C4-2B (cell line): ENCODE results near the gene WDR82.

Experiments used
- H3K27ac ChIP-seq: fragments of 450-650 bp; 2 replicates; pipeline ENCODE4 v1.5.1; 2017
- CTCF ChIP-seq: fragments of 450-650 bp; conservative IDR thresholded peaks from 2 replicates; pipeline ENCODE4 v1.5.1; 2017; ENCODE audit warnings: mild to moderate bottlenecking
- ZFX ChIP-seq: fragments of 450-650 bp; IDR thresholded peaks from 2 replicates; pipeline ENCODE4 v1.6.1; 2017

WDR82 gene

DNA sequence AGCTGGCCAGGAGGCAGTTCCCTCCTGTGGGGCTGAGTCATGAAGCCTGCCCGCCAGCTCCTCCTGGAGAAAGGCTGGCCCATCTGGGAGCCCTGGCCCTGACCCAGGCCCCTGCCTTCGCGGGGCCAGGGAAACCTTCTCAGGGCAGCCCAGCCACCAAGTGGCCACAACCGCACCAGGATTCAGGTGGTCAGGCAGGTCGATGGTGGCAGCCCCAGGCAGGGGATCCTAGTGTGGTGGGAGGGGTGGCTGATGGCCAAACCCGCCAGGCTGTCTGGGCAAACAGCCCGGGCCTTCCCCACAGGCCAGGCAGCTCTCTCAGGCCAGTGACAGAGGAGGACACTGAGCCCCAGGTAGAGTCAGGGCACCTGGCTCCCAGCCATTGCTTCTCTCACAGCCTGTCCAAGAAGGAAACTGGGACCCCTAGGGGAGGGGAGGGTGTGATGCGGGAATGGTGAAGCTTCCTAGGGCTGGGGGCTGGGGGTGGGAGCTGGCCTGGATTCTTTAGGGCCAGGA, 40.7 kb downstream of the WDR82 start:
- H3K27ac ChIP-seq, result peak overlapping the region; percentile 91

DNA sequence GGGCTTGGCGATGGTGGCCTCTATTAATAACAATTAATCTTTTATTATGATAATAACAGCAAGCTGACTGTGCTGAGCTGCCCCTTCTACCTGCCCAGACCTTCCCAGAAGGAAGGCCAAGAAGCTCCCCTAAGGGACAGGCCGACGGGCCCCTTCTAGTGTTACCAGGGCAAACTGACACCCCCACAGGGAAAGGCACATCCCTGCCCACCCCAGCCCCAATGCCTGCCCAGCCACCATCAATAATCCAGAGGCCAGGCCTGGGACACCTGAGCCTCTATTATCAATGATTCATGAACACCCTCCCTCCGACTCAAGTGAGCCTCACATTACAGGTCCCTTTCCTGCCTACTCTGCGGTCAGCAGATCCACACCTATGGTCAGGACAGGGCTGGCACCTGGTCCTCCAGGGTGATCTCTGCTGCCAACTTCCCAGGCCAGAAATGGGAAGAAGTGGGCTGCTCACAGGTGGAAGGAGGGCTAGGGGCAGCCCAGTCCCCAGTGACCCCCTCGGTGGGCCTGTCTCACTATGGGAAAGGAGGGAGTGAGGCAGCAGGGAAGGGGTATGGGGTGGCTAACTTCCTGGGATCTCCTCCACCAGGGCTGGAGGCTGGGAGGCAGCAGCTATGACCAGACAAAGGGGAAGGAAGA, 41.3 kb downstream of the WDR82 start:
- TF ChIP-seq ZFX (no peak), CTCF (no peak)
- peak overlapping the region; percentile 91 for H3K27ac ChIP-seq

More for the DNA sequence above, 40.7 kb downstream of the WDR82 start:
- TF ChIP-seq ZFX (0 out of 2 replicates have a peak, but pooled peaks have one; percentile 19), CTCF (no peak; the same call in 1 of the 2 replicates)

GRCh38 chr3:52236424-52236886, 42.0 kb downstream of the WDR82 start:
- TF ChIP-seq CTCF (no peak), ZFX (no peak)
- H3K27ac ChIP-seq, result peak overlapping the region; percentile 91

DNA sequence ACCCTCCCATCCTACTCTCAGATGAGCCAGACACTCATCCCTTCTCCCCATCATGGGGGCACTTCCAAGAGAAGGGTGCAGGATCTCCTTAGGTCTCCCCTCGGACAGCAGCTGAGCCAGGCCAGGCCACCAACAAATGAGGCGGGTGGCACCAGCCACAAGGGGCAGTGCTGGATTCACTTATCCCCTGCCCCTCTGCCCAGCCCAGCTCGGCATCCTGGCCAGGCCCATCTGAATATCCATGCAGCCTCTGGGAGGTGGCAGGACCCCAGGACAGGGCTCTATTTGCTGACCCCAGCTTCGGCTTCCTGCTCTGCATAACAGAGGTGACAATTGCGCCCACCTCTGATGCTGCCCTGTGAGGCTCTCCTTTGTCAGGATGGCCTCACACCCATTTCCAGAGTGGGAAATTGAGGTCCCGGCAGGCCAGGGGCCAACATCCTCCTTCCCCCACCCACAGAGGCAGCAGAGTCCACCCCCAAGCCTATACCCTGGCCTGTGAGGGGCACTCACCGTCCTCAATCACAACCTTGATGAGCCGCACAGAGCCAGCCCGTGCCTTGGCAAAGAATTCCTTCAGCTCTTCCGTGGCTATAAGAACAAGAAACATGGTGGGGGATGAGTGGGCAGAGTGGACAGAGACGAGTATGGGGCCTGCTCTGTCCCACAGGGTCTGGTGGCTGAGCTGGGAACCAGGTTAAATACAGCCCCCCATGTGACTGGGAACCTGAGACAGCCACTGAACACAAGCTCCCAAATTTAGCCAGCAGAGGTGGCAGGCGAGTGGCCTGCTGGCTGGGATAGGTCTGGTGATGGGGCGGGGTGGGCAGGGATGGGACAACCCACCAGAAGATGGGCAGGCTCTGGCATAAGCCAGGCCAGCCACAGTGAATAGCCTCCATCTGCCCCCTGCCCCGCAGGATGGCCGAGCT, 43.7 kb downstream of the WDR82 start:
- TF ChIP-seq CTCF, result no peak; the same call in 1 of the 2 replicates
- TF ChIP-seq ZFX, result no peak
- H3K27ac ChIP-seq, result no peak overlapping the region

GRCh38 chr3:52233968-52234367, 44.5 kb downstream of the WDR82 start:
- no peak for TF ChIP-seq CTCF
- TF ChIP-seq ZFX, result no peak
- H3K27ac ChIP-seq, result no peak overlapping the region

DNA sequence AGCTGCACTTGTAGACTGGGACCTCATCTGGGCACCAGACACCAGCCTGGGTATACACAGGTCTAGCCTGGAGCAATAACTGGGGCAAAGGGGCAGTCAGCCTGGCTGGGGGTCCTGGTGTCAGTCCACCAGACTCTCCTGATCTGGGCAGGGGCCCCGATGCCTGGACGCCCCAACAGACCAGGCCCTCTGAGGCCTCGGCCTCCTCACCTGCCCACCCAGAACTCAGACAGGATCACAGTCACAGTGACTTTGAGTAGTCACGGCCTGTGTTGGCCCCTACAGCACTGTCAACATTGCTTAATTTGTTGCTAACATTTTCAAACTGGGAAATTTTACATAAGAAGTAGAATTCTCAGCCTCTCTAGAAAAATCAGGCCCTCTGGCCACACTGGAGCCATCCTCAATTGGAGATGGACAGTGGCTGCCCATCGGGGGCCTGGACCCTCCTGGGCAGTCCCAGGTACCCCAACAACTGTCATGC, 45.3 kb downstream of the WDR82 start:
- no peak overlapping the region for H3K27ac ChIP-seq
- TF ChIP-seq ZFX, result no peak
- no peak; the same call in 1 of the 2 replicates for TF ChIP-seq CTCF
